Measurements from ENCODE around the gene NTM.

NTM gene

DNA sequence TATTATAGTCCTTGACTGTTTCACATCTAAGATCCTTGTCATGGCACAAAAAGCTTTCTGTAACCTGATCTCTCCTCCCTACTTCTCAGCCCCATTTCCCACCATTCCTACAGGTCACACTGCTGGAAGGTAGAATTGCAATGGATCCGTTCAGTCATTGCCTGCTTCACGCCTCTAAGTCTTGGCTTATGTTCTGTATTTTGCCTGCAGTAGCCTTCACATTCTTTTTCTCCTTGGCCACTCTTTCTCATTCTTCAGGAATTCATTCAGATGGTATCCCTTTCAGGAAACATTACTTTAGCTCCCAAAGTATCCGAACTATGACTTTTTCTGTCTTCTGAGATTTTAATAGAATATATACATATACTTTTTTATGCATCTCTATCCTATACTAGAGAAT, 731.5 kb downstream of the NTM start:
- no peaks in the 10 kb centered on the region for H3K27me3 ChIP-seq (ENCODE audit: insufficient read depth, low read length)
- H3K4me1 ChIP-seq (ENCODE audit: insufficient read depth, low read length) = no peaks in the 10 kb centered on the region
- no peak overlapping the region for H2AFZ ChIP-seq (ENCODE audit: low read depth, low read length)
- no peaks in the 10 kb centered on the region for H3K36me3 ChIP-seq (ENCODE audit: insufficient read depth, low read length)
- no peak overlapping the region for H3K4me3 ChIP-seq (ENCODE audit: low read length)
- H3K9me3 ChIP-seq (ENCODE audit: low read length) = no peaks in the 10 kb centered on the region

DNA sequence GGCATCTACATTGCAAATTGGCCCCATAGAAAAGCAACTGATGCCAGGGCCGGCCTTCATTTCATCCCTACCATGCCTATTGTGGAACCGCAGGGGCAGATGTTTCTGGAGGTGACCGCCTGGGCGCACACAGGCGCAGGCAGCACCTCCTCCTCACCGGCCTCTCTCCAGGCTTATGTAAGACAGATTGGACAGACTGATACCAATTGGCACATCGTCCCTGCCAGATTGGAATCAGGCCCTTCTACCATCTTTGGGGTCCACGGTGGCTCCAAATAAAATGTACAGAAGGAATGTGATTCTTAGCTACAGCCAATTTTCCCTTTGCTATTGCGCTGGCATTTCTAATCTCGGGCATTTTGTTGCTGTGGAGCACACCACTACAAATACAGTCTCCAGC, 732.6 kb downstream of the NTM start:
- Histone ChIP-seq H3K27me3 (ENCODE audit: insufficient read depth, low read length) (no peaks in the 10 kb centered on the region), H3K4me3 (ENCODE audit: low read length) (no peak overlapping the region), H3K9me3 (ENCODE audit: low read length) (no peaks in the 10 kb centered on the region), H3K36me3 (ENCODE audit: insufficient read depth, low read length) (no peaks in the 10 kb centered on the region), H3K4me1 (ENCODE audit: insufficient read depth, low read length) (no peaks in the 10 kb centered on the region), H2AFZ (ENCODE audit: low read depth, low read length) (no peak overlapping the region)

DNA sequence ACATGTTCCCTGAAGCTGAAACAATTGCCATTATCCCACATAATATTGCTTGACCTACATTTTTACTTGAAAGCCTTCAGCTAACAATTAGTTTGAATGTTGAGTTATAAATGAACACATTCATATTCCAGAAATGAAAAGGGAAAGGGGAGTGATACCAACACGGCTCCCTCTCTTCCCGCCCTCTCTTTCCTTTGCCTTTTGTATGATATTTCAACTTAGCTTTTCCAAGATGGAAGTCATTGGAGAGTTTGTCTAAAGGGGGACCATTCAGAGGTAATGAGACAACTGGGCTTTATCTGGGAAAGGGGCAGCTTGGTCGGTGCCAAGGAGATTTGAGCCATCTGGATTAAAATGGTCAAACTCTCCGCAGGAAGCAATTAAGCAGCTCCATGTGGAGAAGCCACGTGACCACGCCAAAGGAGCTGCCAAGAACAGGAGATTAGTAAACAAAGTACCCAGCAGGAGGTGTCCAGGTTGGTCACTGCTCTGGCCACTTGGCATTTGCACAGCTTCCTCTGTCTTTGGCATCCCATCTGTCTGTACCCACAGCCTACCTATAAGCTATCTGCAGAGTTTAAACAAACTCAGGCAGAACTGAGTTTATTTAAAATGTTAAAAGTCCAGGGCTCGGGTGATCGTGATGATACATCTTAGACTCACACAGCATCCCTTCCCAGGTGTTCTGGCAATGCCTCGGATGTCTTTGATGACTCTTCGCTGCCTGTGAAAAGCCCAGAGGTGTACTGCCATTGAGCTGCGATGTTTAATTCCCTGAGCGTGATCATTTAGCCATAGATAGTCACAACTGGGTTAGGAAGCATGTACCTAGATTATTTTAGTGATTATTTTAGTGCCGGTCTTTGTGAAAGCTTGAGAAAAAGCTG, 735.9 kb downstream of the NTM start:
- H2AFZ ChIP-seq (ENCODE audit: low read depth, low read length) = no peak overlapping the region
- H3K27me3 ChIP-seq (ENCODE audit: insufficient read depth, low read length) = no peaks in the 10 kb centered on the region
- H3K4me3 ChIP-seq (ENCODE audit: low read length) = no peak overlapping the region
- no peaks in the 10 kb centered on the region for H3K9me3 ChIP-seq (ENCODE audit: low read length)
- H3K36me3 ChIP-seq (ENCODE audit: insufficient read depth, low read length) = no peaks in the 10 kb centered on the region
- peaks cover under 1% of the 10 kb centered on the region for H3K4me1 ChIP-seq (ENCODE audit: insufficient read depth, low read length)

GRCh38 chr11:132111316-132111715, 740.9 kb downstream of the NTM start:
- Histone ChIP-seq H3K4me3 (ENCODE audit: low read length) (no peak overlapping the region), H3K27me3 (ENCODE audit: insufficient read depth, low read length) (no peaks in the 10 kb centered on the region)

DNA sequence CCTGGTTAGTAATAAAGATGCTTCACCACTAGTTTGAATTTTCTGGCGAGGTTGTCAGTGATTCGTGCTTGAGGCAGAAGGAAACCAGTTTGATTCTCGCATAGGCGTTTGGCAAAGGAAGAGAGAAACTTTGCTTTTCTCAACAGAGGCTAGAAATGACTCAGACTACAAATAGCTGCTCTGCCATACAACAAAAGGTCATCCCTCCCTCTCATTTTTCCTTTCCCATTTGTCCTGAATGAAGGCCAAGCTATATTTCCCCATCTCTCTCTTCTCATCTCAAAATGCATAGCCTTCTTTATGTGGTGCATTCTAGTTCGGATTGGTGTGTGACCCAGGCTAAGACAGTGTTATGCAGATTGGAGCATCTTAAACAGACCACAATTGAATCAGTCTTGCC, 741.4 kb downstream of the NTM start:
- Histone ChIP-seq H3K4me3 (ENCODE audit: low read length) (no peak overlapping the region), H3K4me1 (ENCODE audit: insufficient read depth, low read length) (peaks cover 8% of the 10 kb centered on the region), H3K9me3 (ENCODE audit: low read length) (no peaks in the 10 kb centered on the region), H3K27me3 (ENCODE audit: insufficient read depth, low read length) (no peaks in the 10 kb centered on the region), H2AFZ (ENCODE audit: low read depth, low read length) (no peak overlapping the region), H3K36me3 (ENCODE audit: insufficient read depth, low read length) (no peaks in the 10 kb centered on the region)

More at GRCh38 chr11:132111316-132111715, 740.9 kb downstream of the NTM start:
- H3K4me1 ChIP-seq (ENCODE audit: insufficient read depth, low read length) = peaks cover 8% of the 10 kb centered on the region
- no peaks in the 10 kb centered on the region for H3K9me3 ChIP-seq (ENCODE audit: low read length)
- H3K36me3 ChIP-seq (ENCODE audit: insufficient read depth, low read length) = no peaks in the 10 kb centered on the region
- no peak overlapping the region for H2AFZ ChIP-seq (ENCODE audit: low read depth, low read length)

GRCh38 chr11:132112846-132113245, 742.4 kb downstream of the NTM start:
- H3K27me3 ChIP-seq (ENCODE audit: insufficient read depth, low read length) = no peaks in the 10 kb centered on the region
- no peak overlapping the region for H2AFZ ChIP-seq (ENCODE audit: low read depth, low read length)
- no peaks in the 10 kb centered on the region for H3K9me3 ChIP-seq (ENCODE audit: low read length)
- no peak overlapping the region for H3K4me3 ChIP-seq (ENCODE audit: low read length)
- peaks cover 8% of the 10 kb centered on the region for H3K4me1 ChIP-seq (ENCODE audit: insufficient read depth, low read length)
- no peaks in the 10 kb centered on the region for H3K36me3 ChIP-seq (ENCODE audit: insufficient read depth, low read length)

GRCh38 chr11:132114185-132114584, 743.8 kb downstream of the NTM start:
- H3K4me3 ChIP-seq (ENCODE audit: low read length) = no peak overlapping the region
- H3K27me3 ChIP-seq (ENCODE audit: insufficient read depth, low read length) = no peaks in the 10 kb centered on the region
- H3K9me3 ChIP-seq (ENCODE audit: low read length) = no peaks in the 10 kb centered on the region
- H3K4me1 ChIP-seq (ENCODE audit: insufficient read depth, low read length) = peaks cover 8% of the 10 kb centered on the region
- H2AFZ ChIP-seq (ENCODE audit: low read depth, low read length) = no peak overlapping the region
- H3K36me3 ChIP-seq (ENCODE audit: insufficient read depth, low read length) = no peaks in the 10 kb centered on the region

DNA sequence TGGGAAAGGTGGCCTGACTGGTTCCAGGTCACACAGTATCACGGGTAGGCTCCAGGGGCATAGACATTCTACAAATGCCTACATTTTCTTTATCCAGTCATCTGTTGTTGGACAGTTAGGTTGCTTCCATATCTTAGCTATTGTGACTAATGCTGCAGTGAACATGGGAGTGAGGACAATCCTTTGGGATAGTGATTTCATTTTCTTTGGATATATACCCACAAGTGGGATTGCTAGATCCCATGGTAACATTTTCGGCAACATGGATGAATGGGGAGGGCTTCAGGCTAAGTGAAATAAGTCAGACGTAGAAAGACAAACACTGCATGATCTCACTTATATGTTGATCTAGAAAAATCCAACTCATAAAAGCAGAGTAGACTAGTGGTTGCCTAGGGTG, 744.3 kb downstream of the NTM start:
- H3K4me1 ChIP-seq (ENCODE audit: insufficient read depth, low read length) = peaks cover 8% of the 10 kb centered on the region
- H3K36me3 ChIP-seq (ENCODE audit: insufficient read depth, low read length) = no peaks in the 10 kb centered on the region
- H2AFZ ChIP-seq (ENCODE audit: low read depth, low read length) = no peak overlapping the region
- no peak overlapping the region for H3K4me3 ChIP-seq (ENCODE audit: low read length)
- H3K27me3 ChIP-seq (ENCODE audit: insufficient read depth, low read length) = no peaks in the 10 kb centered on the region
- H3K9me3 ChIP-seq (ENCODE audit: low read length) = no peaks in the 10 kb centered on the region

GRCh38 chr11:132115454-132115853, 745.0 kb downstream of the NTM start:
- Histone ChIP-seq H3K4me3 (ENCODE audit: low read length) (no peak overlapping the region), H3K4me1 (ENCODE audit: insufficient read depth, low read length) (peaks cover 8% of the 10 kb centered on the region), H3K9me3 (ENCODE audit: low read length) (no peaks in the 10 kb centered on the region), H3K36me3 (ENCODE audit: insufficient read depth, low read length) (no peaks in the 10 kb centered on the region), H2AFZ (ENCODE audit: low read depth, low read length) (no peak overlapping the region), H3K27me3 (ENCODE audit: insufficient read depth, low read length) (no peaks in the 10 kb centered on the region)

GRCh38 chr11:132116516-132116915, 746.1 kb downstream of the NTM start:
- Histone ChIP-seq H2AFZ (ENCODE audit: low read depth, low read length) (no peak overlapping the region), H3K9me3 (ENCODE audit: low read length) (no peaks in the 10 kb centered on the region), H3K27me3 (ENCODE audit: insufficient read depth, low read length) (no peaks in the 10 kb centered on the region), H3K36me3 (ENCODE audit: insufficient read depth, low read length) (no peaks in the 10 kb centered on the region), H3K4me1 (ENCODE audit: insufficient read depth, low read length) (peaks cover 5% of the 10 kb centered on the region), H3K4me3 (ENCODE audit: low read length) (no peak overlapping the region)

DNA sequence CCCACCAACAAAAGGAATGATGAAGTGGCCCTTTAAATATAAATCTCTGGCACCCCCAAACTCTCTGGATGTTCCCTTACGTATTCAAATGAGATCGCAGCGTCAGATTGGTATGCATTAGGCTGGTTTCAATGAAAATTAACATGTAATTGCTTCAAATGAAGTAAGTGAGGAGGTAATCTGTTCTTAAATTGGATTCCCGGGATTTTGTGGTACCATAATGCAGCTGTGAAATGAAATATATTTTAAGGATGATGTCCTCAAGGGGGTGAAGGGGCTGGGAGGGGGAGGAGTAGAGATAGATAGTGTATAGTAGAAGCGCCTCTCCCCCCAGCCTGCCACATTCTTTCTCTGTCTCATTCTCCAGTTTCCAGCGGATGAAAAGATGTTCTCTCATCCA, 748.2 kb downstream of the NTM start:
- Histone ChIP-seq H2AFZ (ENCODE audit: low read depth, low read length) (no peak overlapping the region), H3K4me1 (ENCODE audit: insufficient read depth, low read length) (no peaks in the 10 kb centered on the region), H3K27me3 (ENCODE audit: insufficient read depth, low read length) (no peaks in the 10 kb centered on the region)

DNA sequence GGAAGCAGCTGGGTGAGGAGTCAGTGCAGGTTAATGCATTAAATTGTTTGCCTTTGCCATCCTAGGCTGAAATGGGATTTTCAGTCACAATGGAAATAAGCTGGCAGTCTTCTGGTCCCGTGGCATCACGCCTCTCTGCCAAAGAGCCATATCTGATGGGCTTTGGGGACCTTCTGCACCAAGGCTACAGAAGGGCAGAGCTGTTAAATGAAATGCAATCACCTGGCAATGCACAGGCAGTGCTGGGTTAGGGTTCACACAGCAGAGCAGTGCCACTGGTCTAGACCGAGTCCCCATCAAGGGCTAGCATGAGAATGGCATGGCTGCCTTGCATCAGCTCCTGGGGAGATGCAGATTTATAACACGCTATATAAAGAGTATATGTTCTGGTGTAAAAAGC, 749.2 kb downstream of the NTM start:
- no peaks in the 10 kb centered on the region for H3K36me3 ChIP-seq (ENCODE audit: insufficient read depth, low read length)
- H2AFZ ChIP-seq (ENCODE audit: low read depth, low read length) = no peak overlapping the region
- no peak overlapping the region for H3K4me3 ChIP-seq (ENCODE audit: low read length)
- H3K9me3 ChIP-seq (ENCODE audit: low read length) = no peaks in the 10 kb centered on the region
- no peaks in the 10 kb centered on the region for H3K27me3 ChIP-seq (ENCODE audit: insufficient read depth, low read length)
- no peaks in the 10 kb centered on the region for H3K4me1 ChIP-seq (ENCODE audit: insufficient read depth, low read length)

More for the DNA sequence above, 748.2 kb downstream of the NTM start:
- Histone ChIP-seq H3K9me3 (ENCODE audit: low read length) (no peaks in the 10 kb centered on the region), H3K36me3 (ENCODE audit: insufficient read depth, low read length) (no peaks in the 10 kb centered on the region), H3K4me3 (ENCODE audit: low read length) (no peak overlapping the region)

DNA sequence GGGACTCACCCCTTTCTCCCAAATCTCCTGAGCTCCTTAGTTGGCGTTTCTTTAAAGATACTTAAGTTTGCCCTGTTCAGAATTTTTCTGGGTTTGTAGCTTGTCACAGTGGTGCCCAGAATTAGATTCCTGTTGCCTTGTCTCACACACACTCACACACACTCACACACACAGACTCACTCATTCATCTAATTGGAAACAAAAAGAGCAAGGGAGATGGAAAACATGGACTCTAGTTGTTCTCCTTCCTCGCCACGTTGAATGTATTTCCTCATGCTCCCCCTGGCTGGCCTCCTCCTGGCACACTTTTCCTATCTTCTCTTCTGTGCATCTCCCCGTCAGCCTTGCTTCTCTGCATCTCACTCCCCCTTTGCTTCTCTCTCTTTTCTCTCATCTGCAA, 752.3 kb downstream of the NTM start:
- no peaks in the 10 kb centered on the region for H3K4me1 ChIP-seq (ENCODE audit: insufficient read depth, low read length)
- no peak overlapping the region for H3K4me3 ChIP-seq (ENCODE audit: low read length)
- no peaks in the 10 kb centered on the region for H3K27me3 ChIP-seq (ENCODE audit: insufficient read depth, low read length)
- H2AFZ ChIP-seq (ENCODE audit: low read depth, low read length) = no peak overlapping the region
- no peaks in the 10 kb centered on the region for H3K36me3 ChIP-seq (ENCODE audit: insufficient read depth, low read length)
- H3K9me3 ChIP-seq (ENCODE audit: low read length) = no peaks in the 10 kb centered on the region

DNA sequence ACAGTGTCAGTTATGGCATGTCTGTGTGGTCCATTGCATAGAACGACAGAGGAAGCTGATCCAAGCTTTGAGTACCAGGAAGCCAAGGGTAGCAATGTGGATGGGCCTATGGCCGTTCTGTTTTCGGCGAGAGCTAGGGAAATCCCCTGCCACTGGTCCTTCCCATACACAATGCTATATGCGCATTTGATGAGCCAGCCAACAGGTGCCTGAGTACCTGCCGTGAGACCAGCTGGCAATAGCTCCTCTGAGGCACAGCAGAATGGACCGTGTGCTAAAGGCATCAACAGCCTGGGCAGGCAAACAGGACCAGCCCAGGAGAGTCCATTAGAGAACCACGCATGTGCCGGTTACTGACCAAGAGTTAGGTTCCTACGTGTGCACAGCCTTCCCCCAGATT, 753.0 kb downstream of the NTM start:
- H3K4me1 ChIP-seq (ENCODE audit: insufficient read depth, low read length) = no peaks in the 10 kb centered on the region
- no peak overlapping the region for H3K4me3 ChIP-seq (ENCODE audit: low read length)
- H3K27me3 ChIP-seq (ENCODE audit: insufficient read depth, low read length) = no peaks in the 10 kb centered on the region
- H3K36me3 ChIP-seq (ENCODE audit: insufficient read depth, low read length) = no peaks in the 10 kb centered on the region
- H2AFZ ChIP-seq (ENCODE audit: low read depth, low read length) = no peak overlapping the region
- no peaks in the 10 kb centered on the region for H3K9me3 ChIP-seq (ENCODE audit: low read length)

Data from neuron (in vitro differentiated cells).